ENCODE measurements around the gene IL1RAPL1.

DNA sequence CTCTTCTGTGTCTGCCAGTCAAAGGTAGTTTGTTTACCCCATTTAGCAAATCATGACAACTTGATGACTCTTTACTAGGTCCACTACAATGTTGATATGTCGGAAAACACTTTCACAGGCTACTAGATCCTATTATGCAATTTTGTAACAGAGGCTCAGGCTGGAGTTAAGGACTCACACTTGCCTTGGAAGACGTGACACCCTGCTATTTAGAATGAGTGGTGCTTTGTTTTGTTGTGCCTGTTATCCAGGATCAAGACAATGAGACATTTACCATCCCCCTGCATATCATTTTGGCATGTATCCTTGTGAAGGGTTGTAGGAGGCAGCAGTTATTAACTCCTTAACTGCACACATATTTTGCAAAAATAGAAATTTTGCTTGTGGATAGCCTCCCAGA, 263.7 kb downstream of the IL1RAPL1 start:
- TF ChIP-seq SIN3A (IDR thresholded peaks at IDR 0.05; ENCODE audit: borderline replicate concordance, insufficient read depth, low read length) = no peak
- no peak for TF ChIP-seq TAF1 (IDR thresholded peaks at IDR 0.05; ENCODE audit: borderline replicate concordance, insufficient read depth, low read length)
- TF ChIP-seq, protein P1, sequence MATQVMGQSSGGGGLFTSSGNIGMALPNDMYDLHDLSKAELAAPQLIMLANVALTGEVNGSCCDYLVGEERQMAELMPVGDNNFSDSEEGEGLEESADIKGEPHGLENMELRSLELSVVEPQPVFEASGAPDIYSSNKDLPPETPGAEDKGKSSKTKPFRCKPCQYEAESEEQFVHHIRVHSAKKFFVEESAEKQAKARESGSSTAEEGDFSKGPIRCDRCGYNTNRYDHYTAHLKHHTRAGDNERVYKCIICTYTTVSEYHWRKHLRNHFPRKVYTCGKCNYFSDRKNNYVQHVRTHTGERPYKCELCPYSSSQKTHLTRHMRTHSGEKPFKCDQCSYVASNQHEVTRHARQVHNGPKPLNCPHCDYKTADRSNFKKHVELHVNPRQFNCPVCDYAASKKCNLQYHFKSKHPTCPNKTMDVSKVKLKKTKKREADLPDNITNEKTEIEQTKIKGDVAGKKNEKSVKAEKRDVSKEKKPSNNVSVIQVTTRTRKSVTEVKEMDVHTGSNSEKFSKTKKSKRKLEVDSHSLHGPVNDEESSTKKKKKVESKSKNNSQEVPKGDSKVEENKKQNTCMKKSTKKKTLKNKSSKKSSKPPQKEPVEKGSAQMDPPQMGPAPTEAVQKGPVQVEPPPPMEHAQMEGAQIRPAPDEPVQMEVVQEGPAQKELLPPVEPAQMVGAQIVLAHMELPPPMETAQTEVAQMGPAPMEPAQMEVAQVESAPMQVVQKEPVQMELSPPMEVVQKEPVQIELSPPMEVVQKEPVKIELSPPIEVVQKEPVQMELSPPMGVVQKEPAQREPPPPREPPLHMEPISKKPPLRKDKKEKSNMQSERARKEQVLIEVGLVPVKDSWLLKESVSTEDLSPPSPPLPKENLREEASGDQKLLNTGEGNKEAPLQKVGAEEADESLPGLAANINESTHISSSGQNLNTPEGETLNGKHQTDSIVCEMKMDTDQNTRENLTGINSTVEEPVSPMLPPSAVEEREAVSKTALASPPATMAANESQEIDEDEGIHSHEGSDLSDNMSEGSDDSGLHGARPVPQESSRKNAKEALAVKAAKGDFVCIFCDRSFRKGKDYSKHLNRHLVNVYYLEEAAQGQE (IDR thresholded peaks at IDR 0.05; ENCODE audit: insufficient read depth in 1 of 2, low read depth in 2 of 2, low read length in 2 of 2) = no peak
- TF ChIP-seq POLR2AphosphoS5 (IDR thresholded peaks at IDR 0.05; ENCODE audit: low read depth, low read length) = no peak
- TF ChIP-seq FOXP2 (optimal IDR thresholded peaks at IDR 0.05; ENCODE audit: borderline replicate concordance, extremely low read depth, extremely low read length, insufficient read depth) = no peak

Data from PFSK-1 (cell line).